OCI-LY1 (cell line): ENCODE measurements around the gene RABEP1.

Source experiments
- H2AFZ ChIP-seq: fragments of 200-600 bp; sonication (generic), shearing (Covaris generic); 2 replicates; pipeline ENCODE4 v1.6.0; 2014; ENCODE audit warnings: antibody characterized with exemption, mild to moderate bottlenecking, low read length
- H3F3A ChIP-seq: fragments of 200-600 bp; sonication (generic), shearing (Covaris generic); 2 replicates; pipeline ENCODE4 v1.6.0; 2014; ENCODE audit warnings: mild to moderate bottlenecking, antibody characterized with exemption, low read length, moderate library complexity; ENCODE audit not compliant: insufficient read depth
- H3K27ac ChIP-seq: fragments of 200-600 bp; sonication (generic); 2 replicates; pipeline ENCODE4 v1.5.1; 2014; ENCODE audit warnings: low read length, mixed run types, mild to moderate bottlenecking, low read depth; ENCODE audit not compliant: poor library complexity, severe bottlenecking
- H3K27me3 ChIP-seq: fragments of 200-600 bp; sonication (generic); 2 replicates; pipeline ENCODE4 v1.6.0; 2014; ENCODE audit warnings: antibody characterized with exemption, mild to moderate bottlenecking, low read length, moderate library complexity; ENCODE audit not compliant: insufficient read depth
- H3K36me3 ChIP-seq: fragments of 200-600 bp; sonication (generic); 2 replicates; pipeline ENCODE4 v1.6.1; 2014; ENCODE audit warnings: mild to moderate bottlenecking, antibody characterized with exemption, low read length, moderate library complexity, mixed read lengths; ENCODE audit not compliant: insufficient read depth
- H3K4me1 ChIP-seq: fragments of 200-600 bp; sonication (generic); 2 replicates; pipeline ENCODE4 v1.5.1; 2014; ENCODE audit warnings: mild to moderate bottlenecking, low read length, moderate library complexity; ENCODE audit not compliant: insufficient read depth, severe bottlenecking
- H3K4me2 ChIP-seq: fragments of 200-600 bp; sonication (generic), shearing (Covaris generic); 2 replicates; pipeline ENCODE4 v1.6.1; 2014; ENCODE audit warnings: low read length
- H3K4me3 ChIP-seq: fragments of 200-600 bp; sonication (generic); 2 replicates; pipeline ENCODE4 v1.5.1; 2014; ENCODE audit warnings: low read length, low read depth, mild to moderate bottlenecking, mixed read lengths; ENCODE audit not compliant: poor library complexity, severe bottlenecking
- H3K79me2 ChIP-seq: fragments of 200-600 bp; shearing (Covaris generic); 2 replicates; pipeline ENCODE4 v1.6.1; 2016; ENCODE audit warnings: mixed run types, low read length, mixed read lengths; ENCODE audit not compliant: insufficient read depth
- H3K9ac ChIP-seq: fragments of 200-600 bp; sonication (generic), shearing (Covaris generic); 2 replicates; pipeline ENCODE4 v1.6.1; 2014; ENCODE audit warnings: mild to moderate bottlenecking, low read length, mixed read lengths
- H3K9me2 ChIP-seq: fragments of 200-600 bp; sonication (generic), shearing (Covaris generic); 2 replicates; pipeline ENCODE4 v1.6.1; 2014; ENCODE audit warnings: low read depth, mild to moderate bottlenecking, low read length, mixed read lengths
- H3K9me3 ChIP-seq: fragments of 200-600 bp; shearing (Covaris generic); 2 replicates; pipeline ENCODE4 v1.6.1; 2014; ENCODE audit warnings: low read length, mixed read lengths
- H4K20me1 ChIP-seq: fragments of 200-600 bp; sonication (generic), shearing (Covaris generic); 2 replicates; pipeline ENCODE4 v1.6.0; 2016; ENCODE audit warnings: mild to moderate bottlenecking, low read length; ENCODE audit not compliant: insufficient read depth
- CTCF ChIP-seq: fragments of 200-600 bp; sonication (generic), shearing (Covaris generic); IDR thresholded peaks from 2 replicates; pipeline ENCODE4 v1.5.1; 2017; ENCODE audit warnings: mild to moderate bottlenecking, antibody characterized with exemption, low read length, moderate library complexity, mixed read lengths
- EZH2 ChIP-seq: fragments of 200-600 bp; sonication (generic), shearing (Covaris generic); IDR thresholded peaks from 2 replicates; pipeline ENCODE4 v1.8.0; 2017; ENCODE audit warnings: borderline replicate concordance, mixed run types, mild to moderate bottlenecking, antibody characterized with exemption, low read length, moderate library complexity, mixed read lengths

The RABEP1 gene

GRCh38 chr17:5431949-5432556 is 150.0 kb downstream of the RABEP1 start:
- no peak overlapping the region for H3K9ac ChIP-seq
- peaks cover 3% of the 10 kb centered on the region for H3K79me2 ChIP-seq
- peaks cover 10% of the 10 kb centered on the region for H3K4me1 ChIP-seq
- peaks cover 3% of the 10 kb centered on the region; the same call in 1 of the 2 replicates for H3F3A ChIP-seq
- H3K9me3 ChIP-seq: no peaks in the 10 kb centered on the region
- no peak overlapping the region for H3K4me2 ChIP-seq
- H3K27ac ChIP-seq: no peak overlapping the region
- no peaks in the 10 kb centered on the region for H3K9me2 ChIP-seq
- no peaks in the 10 kb centered on the region for H4K20me1 ChIP-seq
- peaks cover 92% of the 10 kb centered on the region for H3K36me3 ChIP-seq
- TF ChIP-seq CTCF: no peak
- TF ChIP-seq EZH2: no peak
- H3K27me3 ChIP-seq: no peaks in the 10 kb centered on the region
- H2AFZ ChIP-seq: no peak overlapping the region
- H3K4me3 ChIP-seq: no peak overlapping the region

GRCh38 chr17:5434984-5435383 is 152.9 kb downstream of the RABEP1 start:
- Histone ChIP-seq H3K9me2 (no peaks in the 10 kb centered on the region), H3K36me3 (peaks cover 78% of the 10 kb centered on the region), H3K9me3 (no peaks in the 10 kb centered on the region), H3F3A (peaks cover 3% of the 10 kb centered on the region; the same call in 1 of the 2 replicates), H3K27me3 (no peaks in the 10 kb centered on the region), H3K4me1 (peaks cover 27% of the 10 kb centered on the region), H3K9ac (no peak overlapping the region), H4K20me1 (no peaks in the 10 kb centered on the region), H2AFZ (no peak overlapping the region), H3K4me3 (no peak overlapping the region), H3K79me2 (peaks cover 20% of the 10 kb centered on the region), H3K4me2 (no peak overlapping the region), H3K27ac (no peak overlapping the region)
- TF ChIP-seq CTCF (no peak), EZH2 (no peak)
